CD4-positive, alpha-beta T cell treated with Interleukin-6 at 100 ng/mL for 8 hours (primary cell): Measurements from ENCODE around the gene FUT2.
"Not testable (repeated sequence)": the region's sequence is repeated elsewhere in the genome, so short reads cannot be mapped to it uniquely, and the experiment has no call there.

Experiments used
- DNase-seq: peaks from one replicate; pipeline ENCODE4 v3.0.0-alpha.2; 2020; ENCODE audit warnings: mixed read lengths, low spot score

The FUT2 gene

DNA sequence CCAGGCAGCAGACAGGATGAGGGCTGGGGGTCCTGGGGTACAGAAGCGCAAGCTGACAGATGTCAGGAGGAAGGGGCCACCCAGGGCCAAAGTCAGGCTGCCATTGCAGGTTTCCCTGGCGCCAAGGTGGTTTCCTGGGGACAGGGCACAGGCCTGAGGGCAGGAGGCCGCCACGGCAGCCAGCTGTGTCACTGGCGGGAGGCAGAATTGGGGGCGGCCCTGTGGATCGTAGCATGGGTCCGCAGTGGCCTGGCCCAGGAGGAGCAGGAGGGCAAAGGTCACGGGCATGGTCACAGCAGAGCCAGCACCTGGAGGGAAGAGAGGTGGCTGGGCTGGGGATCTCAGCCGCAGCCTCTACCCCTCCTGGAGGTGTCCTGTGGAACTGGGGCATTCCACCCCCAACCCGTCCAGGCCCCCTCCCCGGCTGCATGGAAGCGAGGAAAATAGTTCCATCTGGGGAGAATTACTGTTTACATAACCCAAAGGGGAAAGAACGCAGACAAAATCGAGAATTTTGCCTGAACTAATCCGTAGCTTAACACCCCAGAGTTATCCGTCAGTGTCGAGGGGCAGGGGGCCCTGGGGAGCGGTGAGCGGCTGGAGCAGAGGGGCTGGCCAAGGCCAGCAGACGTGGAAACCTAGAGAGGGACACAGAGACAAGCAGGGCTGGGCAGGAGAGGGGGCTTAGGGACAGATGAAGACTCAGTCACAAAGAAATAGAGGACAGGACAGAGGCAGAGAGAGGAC is 24.9 kb upstream of the FUT2 start:
- DNase-seq, result no peak

DNA sequence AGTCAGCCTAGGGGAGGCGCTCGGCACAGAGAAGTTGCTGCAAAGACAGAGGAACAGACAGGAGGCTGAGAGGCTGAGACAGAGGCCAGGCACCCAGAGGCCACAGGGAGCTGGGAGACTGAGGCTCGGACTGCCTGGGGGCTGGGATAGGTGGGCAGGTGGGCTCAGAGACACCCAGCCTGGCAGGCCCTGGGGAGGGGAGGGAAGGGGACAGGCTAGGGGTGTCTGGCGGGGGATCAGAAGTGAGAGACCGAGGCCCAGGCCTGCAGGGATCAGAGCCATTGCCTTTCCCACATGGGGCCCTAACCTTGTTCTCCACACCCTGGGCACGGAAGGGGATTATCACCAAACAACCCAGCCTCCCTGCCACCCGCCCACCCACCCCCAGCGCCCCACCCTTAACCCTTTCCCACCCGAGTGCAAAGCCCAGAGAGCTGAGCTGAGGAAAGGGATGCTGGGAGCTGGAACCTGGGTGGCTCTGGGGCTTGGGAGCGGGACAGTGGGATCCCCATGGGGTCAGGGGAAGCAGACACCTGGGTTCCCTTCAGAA is 24.2 kb upstream of the FUT2 start:
- no peak for DNase-seq

DNA sequence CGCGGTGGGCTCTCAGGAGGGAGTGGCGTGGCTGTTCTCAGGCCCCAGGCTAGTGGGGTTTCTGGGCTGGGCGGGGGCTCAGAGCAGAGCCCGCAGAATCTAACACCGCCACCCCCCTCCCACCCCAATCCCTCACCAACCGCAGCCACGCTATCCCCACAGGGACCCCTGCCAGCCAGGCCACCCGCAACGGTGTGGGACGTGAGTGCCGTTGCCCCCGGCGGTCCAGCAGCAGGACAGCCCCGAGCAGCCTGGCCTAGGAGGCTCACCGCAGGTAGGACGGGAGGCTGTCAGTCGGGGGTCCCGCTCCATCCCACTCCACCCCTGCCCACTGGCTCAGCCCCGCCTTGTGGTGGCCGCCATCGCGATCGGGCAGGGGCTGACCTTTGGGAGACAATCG is 22.8 kb upstream of the FUT2 start, which contains the start of gene NTN5:
Gene NTN5 (minus strand): TSS at position 24 of the 400 bp plus-strand sequence. CDS start 2,031 bp downstream, outside the sequence.
- no peak for DNase-seq

DNA sequence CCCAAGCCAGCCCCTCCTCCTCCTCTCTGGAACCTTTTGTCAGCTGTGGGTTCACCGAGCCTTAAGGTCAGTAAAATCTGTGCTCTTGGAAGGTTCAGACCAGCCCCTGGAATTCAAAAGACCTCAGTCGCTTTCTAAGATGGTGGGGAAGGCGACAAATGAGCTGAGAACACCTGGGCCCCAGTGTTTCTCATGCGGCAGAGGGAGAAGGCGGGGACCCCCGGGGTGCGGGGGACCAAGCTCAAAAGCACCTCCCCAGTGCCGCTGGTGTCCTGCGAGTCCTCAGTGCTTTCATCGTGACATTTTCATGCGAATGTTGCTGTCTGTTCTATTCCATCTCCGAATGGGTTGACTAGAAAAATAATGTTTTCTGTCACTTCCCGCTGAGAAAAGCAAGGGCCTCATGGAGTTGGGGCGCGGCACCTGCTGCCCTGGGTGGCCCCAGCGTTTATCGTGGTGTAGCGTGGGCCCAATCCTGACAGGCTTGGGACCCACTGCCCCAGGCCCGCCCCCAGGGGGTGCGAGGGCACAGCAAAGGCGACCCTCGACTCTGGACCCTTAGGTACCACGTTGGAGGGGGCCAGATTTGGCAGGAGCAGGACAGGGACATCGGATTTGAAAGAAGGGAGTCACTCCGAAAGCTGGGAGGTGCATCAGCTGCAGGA is 22.2 kb upstream of the FUT2 start:
- DNase-seq, result no peak

DNA sequence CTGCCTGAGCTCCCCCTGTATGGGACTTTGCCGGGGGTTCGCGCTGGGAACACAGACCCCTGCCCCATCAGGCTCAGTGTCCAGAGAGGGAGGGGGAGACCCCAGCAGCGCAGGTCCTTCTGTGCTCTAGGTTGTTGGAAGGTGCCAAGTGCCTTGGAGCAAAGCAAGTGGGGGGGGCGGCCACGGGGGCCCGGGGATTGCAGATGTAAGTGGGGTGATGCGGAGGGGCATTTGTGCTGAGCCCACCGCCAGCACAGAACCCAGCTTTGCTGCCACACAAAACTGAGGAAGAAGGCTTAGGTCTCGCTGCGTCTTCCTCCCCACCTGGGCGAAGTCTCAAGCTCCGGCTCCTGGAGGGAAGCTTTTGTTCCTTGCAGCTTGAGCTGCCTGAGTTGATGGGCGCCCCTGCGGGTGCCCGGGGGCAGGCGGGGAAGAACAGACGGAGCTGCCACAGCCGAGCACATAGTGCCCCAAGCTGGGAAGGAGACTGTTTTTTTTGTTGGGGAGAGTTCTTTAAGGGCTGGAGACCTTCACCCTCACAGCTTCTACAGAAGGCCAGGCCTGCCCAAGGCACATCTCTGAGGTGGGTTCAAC is 21.5 kb upstream of the FUT2 start:
- no peak for DNase-seq

DNA sequence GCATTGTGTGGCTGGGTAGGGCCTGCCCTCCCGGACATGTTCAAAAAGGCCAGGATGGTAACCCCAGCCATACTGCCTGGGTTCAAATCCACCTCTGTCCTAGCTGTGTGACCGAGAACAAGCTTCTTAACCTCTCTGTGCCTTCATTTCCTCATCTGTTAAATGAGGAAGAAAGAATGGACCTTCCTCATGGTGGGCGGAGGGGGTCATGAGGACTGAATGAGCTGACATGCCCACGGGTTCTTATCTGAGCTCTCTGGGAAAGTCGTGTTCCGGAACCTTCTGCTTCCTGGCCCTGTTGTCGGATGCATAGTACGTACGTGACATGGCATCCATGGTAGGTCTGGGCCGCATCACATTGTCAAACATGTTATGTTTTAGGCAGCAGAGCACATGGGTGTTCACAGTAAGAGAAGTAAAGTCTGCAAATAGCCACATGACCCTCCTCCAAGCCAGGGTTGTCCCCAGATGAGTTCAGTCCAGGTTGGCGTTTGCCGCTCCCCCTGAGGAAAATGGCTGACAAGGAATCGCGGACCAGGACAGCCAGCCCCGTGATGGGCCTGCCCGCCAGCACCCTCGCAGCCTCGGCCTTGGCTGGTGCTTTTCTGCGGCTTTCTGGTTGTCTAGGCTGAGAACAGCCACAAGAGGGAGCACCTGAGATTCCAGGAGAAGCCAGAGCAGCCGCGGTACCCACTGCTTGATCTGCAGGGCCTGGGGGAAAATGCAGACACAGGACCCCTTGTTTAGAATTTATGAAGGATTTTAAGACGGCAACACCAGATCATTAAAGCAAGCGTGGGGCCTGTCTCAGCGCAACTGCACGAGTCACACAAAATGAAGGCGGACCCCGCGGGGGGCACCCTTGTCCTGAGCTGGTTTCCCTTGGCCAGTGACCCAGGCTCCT is 20.6 kb upstream of the FUT2 start:
- peak; percentile 76 for DNase-seq

DNA sequence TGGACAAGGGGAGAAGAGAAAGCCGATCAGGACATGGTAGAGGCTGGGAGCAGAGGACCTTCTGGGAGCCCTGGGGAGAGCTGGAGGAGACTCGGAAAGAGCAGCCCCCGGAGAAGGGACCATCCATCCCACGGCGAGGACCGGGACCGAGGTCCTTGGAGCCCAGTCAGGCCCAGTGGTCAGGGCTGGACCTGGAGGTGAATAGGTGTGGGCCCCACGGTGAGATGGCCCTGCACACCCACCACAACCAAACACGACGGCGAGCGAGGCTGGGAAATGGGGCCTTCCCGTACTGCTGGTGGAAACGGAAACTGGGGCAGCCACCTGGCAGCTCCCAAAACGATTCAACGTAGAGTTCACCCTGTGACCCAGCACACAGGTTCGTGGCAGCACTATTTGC is 19.3 kb upstream of the FUT2 start:
- DNase-seq, result no peak

DNA sequence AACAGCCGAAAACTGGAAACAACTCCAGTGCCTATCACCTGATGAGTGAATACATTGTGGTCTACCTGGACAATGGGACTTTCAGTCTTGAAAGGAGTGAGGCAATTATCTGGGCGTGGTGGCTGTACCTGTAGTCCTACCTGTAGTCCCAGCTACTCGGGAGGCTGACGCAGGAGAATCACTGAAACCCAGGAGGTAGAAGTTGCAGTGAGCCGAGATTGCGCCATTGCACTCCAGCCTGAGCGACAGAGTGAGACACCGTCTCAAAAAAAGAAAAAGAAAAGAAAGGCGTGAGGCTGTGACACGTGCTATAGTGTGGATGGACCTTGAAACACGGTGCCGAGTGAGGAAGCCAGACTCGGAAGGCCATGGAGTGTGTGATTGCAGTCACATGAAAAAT is 18.9 kb upstream of the FUT2 start:
- no peak for DNase-seq

DNA sequence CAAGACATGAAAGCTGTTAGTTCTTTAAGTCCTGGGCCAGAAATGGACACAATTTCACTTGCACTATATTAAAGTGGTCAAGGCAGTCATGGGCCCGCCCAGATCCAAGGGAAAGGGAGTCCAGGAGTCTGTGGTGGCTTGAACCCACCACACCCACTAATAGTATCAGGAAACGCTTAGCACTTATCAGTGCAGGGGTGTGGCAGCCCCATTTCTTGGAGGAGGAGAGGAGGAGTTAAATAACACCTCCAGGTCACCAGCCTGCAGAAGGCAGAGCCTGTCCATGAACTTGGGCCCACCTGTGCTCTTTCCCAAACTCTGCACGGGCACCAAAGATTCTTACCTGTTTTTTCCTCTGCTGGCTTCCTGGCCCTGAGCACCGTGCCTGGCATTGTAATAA is 17.6 kb upstream of the FUT2 start:
- DNase-seq, result no peak

DNA sequence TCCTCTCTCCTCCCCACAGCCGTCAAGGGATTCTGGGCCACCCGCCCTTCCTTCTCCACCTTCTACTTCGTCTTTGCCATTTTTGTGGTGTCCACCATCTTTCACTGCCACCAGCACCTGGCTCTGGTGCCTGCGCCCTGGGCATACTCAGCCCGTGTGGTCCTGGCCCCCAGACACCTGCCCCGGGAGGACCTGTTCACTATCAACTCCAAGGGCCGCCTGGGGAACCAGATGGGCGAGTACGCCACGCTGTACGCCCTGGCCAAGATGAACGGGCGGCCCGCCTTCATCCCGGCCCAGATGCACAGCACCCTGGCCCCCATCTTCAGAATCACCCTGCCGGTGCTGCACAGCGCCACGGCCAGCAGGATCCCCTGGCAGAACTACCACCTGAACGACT is 15.8 kb upstream of the FUT2 start:
- DNase-seq, result not testable (repeated sequence)

DNA sequence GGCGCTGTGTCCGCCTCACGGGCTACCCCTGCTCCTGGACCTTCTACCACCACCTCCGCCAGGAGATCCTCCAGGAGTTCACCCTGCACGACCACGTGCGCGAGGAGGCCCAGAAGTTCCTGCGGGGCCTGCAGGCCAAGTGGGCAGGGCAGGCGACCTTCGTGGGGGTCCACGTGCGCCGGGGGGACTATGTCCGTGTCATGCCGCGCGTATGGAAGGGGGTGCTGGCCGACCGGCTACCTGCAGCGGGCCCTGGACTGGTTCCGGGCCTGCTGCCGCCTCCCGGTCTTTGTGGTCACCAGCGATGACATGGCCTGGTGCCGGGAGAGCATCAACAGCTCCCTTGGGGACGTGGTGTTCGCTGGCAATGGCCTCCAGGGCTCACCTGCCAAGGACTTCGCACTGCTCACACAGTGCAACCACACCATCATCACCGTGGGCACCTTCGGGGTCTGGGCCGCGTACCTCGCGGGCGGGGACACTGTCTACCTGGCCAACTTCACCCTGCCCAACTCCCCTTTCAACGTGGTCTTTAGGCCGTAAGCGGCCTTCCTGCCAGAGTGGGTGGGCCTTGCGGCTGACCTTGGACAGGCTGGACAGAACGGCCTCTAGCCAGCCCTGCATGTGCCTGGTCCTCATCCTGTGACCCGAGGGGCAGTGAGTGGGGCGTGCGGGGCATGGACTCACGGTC is 15.2 kb upstream of the FUT2 start:
- no peak for DNase-seq

DNA sequence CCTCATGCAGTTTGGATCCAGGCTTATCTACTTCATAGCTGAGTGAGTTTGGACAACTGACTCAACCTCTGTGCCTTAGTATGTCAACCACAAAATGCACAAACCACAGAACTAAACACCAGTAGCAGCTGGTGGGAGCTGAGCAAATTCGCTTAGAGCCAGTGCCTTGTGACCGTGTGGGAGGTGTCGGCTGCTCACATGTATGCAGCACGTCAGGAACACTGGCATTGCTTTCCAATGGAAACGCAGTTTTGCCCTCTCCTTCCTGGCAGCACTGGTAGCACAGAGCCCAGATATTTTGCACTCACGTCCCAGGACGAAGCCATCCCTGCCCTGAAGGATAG is 14.7 kb upstream of the FUT2 start:
- DNase-seq, result no peak

DNA sequence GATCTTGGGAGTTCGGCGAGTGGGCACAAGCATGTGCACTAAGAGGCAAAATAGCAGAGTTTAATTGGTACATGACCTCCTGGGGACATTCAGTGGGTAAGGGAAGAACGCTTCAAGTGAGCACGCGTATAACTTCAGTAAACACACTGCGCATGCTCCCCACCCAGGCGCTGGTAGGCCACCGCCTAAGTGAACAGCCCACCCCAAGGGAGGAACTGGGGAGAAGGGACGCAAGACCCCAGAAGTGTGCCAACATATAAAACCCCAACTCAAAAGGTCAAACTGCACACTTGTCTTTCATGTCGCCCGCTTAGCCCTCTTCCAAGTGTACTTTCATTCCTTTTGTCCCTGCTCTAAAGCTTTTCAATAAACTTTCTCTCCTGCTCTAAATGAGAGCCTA is 12.4 kb upstream of the FUT2 start:
- DNase-seq, result peak; percentile 29

DNA sequence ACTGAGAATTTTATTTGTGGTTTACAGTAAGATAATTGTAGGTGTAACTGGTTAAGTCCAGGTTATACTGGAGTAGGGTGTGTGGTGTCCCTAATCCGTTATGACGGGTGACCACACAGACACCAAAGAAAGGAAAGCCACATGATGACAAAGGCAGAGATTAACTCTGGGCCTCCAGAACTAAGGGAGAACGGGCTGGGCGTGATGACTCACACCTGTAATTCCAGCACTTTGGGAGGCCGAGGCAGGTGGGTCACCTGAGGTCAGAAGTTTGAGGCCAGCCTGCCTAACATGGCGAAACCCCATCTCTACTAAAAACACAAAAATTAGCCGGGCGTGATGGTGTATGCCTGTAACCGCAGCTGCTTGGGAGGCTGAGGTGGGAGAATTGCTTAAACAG is 10.2 kb upstream of the FUT2 start:
- no peak for DNase-seq

DNA sequence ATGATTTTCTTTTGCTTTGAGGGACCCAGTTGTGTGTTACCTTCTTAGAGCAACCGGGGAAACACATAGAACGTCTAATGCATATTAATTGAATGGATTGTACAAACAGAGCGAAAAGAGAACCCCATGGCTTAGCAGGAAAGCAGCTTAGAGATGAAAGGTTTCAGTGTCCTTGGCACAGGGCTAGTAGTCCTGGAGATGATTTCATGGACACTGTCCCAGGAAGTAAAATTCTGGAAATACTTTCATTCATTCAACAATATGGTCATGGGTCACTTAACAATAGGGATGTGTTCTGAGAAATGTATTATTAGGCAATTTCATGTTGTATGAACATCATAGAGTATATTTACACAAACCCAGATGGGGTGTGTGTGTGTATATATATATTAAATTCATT is 9.7 kb upstream of the FUT2 start:
- no peak for DNase-seq

DNA sequence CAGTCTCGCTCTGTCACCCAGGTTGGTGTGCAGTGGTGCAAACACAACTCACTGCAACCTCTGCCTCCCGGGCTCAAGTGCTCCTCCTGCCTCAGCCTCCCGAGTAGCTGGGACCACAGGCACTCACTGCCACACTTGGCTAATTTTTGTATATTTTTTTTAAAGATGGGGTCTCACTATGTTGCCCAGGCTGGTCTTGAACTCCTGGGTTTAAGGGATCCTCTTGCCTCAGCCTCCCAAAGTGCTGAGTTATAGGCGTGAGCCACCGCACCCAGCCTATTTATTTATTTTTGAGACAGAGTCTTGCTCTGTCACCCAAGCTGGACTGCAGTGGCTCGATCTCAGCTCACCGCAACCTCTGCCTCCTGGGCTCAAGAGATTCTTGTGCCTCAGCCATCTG is 9.1 kb upstream of the FUT2 start:
- not testable (repeated sequence) for DNase-seq

DNA sequence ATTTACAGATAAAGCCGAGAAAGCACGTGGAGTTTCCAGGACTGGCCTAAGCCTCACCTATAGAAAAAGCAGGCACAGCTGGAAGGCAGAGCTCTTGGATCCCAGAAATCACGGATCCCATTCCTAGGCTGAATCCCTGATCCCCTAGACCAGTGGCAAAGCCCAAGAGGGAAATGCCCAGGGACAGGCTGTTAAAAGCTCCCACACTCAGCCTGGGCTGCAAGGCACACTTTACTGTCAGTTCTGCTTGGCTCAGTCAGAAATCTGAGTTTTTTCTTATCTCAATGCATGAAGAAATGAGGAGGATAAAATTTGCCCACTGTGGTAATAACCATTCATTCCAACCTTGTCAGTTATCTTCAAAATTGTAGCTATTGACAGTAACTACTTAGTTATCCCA is 8.0 kb upstream of the FUT2 start:
- DNase-seq, result no peak

DNA sequence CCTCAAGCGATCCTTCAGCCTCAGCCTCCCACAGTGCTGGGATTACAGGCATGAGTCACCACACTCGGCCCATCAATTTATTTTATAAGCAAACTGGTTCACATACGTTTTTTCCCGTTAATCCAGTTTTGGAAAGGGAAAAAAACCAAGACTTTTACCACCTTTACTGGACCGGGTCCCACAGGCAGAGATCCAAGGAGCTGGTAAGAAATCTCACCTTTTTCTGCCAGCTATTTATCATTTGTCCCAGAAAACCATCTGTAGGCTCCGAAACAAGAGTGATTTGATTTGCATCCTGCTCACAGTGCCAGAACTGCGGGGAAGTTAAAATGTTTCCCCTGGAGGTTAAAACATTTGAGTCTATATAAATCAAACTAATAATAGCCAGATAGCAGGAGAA is 6.3 kb upstream of the FUT2 start:
- DNase-seq, result no peak

DNA sequence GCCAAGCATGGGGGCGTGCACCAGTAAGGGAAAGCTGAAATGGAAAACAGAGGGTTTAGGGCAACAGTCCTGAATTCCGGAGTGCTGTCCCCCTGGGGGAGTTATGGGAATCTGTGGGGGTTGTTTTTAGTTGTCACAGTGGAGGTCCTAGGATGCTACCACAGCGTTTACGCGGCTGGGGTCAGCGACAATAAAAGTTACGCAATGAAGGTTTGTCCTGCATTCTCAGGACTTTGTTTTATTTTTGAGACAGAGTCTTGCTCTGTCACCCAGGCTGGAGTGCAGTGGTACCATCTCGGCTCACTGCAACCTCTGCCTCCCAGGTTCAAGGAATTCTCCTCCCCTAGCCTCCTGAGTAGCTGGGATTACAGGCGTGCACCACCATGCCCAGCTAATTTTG is 2.1 kb upstream of the FUT2 start:
- DNase-seq, result not testable (repeated sequence)

DNA sequence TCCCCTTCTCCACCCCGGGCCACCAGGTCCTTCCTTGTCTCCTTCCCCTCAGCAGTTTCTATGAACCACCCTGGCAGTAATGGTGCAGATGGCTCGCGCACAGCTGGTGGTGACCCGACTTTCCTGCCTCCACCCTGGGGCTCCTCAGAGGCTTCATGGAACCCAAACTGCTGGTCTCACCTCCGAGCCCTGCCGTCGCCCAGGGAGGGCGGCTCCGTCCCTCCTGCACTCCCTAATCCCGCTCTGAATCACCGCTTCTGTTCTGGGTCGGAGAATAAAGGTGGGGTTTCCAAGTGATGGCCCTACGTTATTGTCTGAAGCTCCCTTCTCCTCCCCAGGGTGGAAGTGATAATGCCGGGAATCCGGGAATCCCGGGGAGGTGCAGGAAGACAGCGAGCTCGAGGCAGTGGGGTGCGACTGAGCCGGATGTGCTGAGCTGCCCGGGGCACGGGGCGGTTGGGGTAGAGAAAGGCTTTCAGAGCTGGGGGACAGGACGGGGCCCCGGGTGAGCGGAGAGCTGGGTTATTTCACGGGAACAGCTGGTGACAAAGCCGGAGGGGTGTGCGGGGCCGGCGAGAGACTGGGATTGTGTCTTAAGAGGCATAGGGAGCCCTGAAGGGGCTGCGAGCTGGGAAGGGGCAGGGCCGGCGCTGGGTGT is 711 bp downstream of the FUT2 start:
- DNase-seq, result no peak

DNA sequence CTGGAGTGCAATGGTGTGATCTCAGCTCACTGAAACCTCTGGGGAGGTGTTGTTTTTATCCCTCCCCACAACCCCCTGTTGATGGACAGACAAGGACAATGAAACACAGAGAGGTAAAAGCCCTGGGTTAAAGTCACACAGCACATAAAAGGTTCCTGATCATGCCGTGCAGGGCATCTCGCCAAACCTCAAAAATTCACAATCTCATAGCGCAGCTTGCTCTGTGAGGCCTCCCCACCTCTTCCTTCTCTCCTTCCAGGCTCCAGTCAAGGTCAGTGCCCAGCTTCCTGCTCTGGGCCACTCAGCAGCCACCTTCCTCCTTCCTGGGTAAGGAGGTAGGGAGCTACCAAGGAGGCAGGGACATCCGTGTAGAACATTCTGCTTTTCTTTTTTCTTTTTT is 2.3 kb downstream of the FUT2 start:
- DNase-seq, result no peak
